ENCODE data around the gene CFAP97D1.

Gene CFAP97D1

GRCh38 chr17:43741636-43742035 is 38.6 kb upstream of the CFAP97D1 start:
- no peak for DNase-seq (ENCODE audit: low read depth)
- in situ Hi-C loops (cut with HindIII; ENCODE audit: low sequenced_read_pairs): no loop called here
- TF ChIP-seq, protein P1, sequence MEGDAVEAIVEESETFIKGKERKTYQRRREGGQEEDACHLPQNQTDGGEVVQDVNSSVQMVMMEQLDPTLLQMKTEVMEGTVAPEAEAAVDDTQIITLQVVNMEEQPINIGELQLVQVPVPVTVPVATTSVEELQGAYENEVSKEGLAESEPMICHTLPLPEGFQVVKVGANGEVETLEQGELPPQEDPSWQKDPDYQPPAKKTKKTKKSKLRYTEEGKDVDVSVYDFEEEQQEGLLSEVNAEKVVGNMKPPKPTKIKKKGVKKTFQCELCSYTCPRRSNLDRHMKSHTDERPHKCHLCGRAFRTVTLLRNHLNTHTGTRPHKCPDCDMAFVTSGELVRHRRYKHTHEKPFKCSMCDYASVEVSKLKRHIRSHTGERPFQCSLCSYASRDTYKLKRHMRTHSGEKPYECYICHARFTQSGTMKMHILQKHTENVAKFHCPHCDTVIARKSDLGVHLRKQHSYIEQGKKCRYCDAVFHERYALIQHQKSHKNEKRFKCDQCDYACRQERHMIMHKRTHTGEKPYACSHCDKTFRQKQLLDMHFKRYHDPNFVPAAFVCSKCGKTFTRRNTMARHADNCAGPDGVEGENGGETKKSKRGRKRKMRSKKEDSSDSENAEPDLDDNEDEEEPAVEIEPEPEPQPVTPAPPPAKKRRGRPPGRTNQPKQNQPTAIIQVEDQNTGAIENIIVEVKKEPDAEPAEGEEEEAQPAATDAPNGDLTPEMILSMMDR (IDR thresholded peaks at IDR 0.05; ENCODE audit: low read depth, low read length, missing control alignments): no peak
- no peak overlapping the region for H3K4me3 ChIP-seq (ENCODE audit: low read depth, low read length)

GRCh38 chr17:43745541-43745940 is 34.7 kb upstream of the CFAP97D1 start:
- in situ Hi-C loops (cut with HindIII; ENCODE audit: low sequenced_read_pairs): no loop called here
- no peak for DNase-seq (ENCODE audit: low read depth)
- TF ChIP-seq, protein P1 (IDR thresholded peaks at IDR 0.05; ENCODE audit: low read depth, low read length, missing control alignments): no peak
- no peak overlapping the region for H3K4me3 ChIP-seq (ENCODE audit: low read depth, low read length)

DNA sequence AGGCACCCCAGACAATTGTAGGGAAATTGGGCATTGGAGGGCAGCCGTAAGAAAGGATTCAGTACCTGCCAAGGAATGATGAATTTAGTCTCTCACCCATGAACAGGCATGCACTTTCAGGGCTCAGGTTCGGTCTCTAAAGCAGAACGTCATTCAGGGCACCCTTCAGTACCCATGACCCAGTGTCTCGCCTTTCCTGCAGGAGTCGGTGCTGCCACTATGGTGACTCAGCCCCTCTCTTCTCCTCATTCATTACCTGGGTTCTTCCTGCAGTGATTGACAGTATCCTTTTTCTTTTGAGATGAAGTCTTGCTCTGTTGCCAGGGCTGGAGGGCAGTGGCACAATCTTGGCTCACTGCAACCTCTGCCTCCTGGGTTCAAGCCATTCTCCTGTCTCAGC is 30.1 kb upstream of the CFAP97D1 start:
- TF ChIP-seq, protein P1 (IDR thresholded peaks at IDR 0.05; ENCODE audit: low read depth, low read length, missing control alignments): no peak
- no peak for DNase-seq (ENCODE audit: low read depth)
- H3K4me3 ChIP-seq (ENCODE audit: low read depth, low read length): no peak overlapping the region
- in situ Hi-C loops (cut with HindIII; ENCODE audit: low sequenced_read_pairs): loop anchor here (5.0 to 10.0 kb wide), 2 partner anchors 53 to 165 kb away; no protein-coding TSS in a partner anchor

DNA sequence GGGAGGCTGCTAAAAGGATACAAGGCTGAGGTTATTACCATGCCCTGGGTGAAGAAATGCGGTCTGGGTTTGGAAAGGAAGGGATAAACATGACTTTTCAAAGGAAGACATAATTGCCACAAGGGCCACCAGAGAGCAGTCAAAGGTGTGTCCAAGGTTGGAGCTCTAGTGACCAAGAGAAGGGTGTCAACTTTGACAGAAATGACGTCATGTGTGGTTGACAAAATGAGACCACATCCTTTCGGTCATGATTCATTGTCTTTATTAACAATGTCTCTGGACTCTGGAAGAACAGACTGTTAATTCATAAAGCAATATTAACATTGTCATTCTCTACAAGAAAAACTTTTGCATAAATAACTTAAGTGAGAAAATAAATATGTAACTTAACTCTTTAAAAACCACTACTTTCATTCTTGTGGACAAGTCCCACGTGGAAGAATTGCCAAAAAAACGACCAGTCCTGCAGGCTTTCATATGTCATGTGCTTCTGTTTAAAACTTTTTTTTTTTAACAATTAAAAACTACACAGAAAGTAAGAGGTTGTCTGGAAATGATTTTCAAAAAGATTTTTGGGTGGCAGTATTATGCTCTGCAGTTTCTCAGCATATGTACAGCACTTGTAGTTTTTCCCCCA is 26.6 kb upstream of the CFAP97D1 start:
- TF ChIP-seq, protein P1 (IDR thresholded peaks at IDR 0.05; ENCODE audit: low read depth, low read length, missing control alignments): no peak
- H3K4me3 ChIP-seq (ENCODE audit: low read depth, low read length): no peak overlapping the region
- DNase-seq (ENCODE audit: low read depth): no peak
- in situ Hi-C loops (cut with HindIII; ENCODE audit: low sequenced_read_pairs): loop anchor here (5.0 to 10.0 kb wide), 2 partner anchors 56 to 169 kb away; no protein-coding TSS in a partner anchor

- no peak for DNase-seq (ENCODE audit: low read depth)
- no peak overlapping the region for H3K4me3 ChIP-seq (ENCODE audit: low read depth, low read length)
- TF ChIP-seq, protein P1 (IDR thresholded peaks at IDR 0.05; ENCODE audit: low read depth, low read length, missing control alignments): no peak
- in situ Hi-C loops (cut with HindIII; ENCODE audit: low sequenced_read_pairs): loop anchor here (5.0 to 10.0 kb wide), 2 partner anchors 58 to 170 kb away; no protein-coding TSS in a partner anchor
Observed at GRCh38 chr17:43754947-43755346, 25.3 kb upstream of the CFAP97D1 start.

DNA sequence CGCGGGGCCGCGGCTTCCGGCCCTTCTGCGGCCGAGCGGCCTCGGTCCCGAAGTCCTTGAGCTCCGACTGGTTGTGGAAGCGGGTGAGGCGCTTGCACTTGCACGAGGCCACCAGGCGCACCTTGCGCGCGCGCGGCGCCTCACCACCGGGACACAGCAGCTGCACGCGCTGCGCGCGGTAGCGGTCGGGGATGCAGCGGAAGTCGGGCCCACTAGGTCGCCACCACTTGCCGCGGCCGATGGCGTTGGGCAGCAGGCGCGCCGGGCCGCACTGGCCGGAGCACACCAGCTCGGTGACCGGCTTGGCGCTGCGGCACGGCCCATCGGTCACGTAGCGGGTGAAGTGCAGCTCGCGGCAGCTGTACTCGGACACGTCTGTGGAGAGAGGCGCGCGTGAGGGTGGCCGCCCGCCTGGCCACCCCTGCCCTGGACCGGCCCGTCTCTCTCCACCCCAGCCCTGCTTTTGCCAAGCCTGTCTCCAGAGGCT is 24.8 kb upstream of the CFAP97D1 start:
- H3K4me3 ChIP-seq (ENCODE audit: low read depth, low read length): no peak overlapping the region
- DNase-seq (ENCODE audit: low read depth): no peak
- TF ChIP-seq, protein P1 (IDR thresholded peaks at IDR 0.05; ENCODE audit: low read depth, low read length, missing control alignments): no peak
- in situ Hi-C loops (cut with HindIII; ENCODE audit: low sequenced_read_pairs): loop anchor here (10.0 kb wide), 1 partner anchor 171 kb away; no protein-coding TSS in a partner anchor
